ENCODE results near the gene ETV6.

The ETV6 gene

DNA sequence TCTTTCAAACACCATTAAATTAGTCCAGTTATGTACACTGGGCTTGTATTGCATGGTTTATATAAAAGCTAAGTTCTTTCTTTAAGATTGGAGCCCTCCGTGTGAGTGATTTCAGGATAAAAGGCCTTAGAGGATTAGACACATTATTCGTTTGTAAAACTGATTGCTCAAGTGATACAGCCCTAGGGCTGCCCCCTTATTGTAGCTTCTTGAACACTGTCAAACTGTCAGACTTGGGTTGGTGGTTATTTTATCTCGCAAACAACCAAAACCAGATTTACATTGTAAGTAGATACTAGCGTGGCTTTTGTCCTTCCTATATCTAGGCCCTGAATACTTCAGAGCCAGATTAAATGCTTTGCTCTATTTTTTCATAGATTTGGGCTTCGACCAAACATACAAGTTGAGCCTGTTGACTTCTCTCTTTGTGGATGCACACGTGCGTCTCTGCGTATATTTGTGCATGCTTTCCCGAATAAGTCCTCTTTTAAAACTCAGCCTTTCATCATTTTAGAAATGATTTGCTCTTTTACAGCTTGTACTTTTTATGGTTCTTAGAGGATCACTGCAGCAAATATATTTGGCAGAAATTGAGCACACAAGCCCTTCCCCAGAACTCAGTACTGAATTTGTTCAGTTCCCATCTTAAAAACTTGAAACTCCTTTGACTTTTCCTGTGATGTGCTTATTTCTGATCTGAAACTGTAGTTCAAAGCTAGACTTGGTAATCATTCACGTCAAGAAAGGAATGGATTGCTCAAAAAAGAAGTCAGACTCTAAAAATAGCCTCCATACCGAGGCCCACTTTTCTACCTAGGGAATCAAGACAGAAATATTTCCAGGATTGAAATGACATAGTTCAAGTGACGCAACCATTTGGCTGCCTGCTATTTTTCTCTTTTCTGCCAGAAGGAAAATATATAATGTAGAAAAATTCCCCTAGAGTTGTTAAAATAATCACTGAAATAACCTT, 129.5 kb downstream of the ETV6 start:
- no peak for DNase-seq (ENCODE audit: low spot score)

DNA sequence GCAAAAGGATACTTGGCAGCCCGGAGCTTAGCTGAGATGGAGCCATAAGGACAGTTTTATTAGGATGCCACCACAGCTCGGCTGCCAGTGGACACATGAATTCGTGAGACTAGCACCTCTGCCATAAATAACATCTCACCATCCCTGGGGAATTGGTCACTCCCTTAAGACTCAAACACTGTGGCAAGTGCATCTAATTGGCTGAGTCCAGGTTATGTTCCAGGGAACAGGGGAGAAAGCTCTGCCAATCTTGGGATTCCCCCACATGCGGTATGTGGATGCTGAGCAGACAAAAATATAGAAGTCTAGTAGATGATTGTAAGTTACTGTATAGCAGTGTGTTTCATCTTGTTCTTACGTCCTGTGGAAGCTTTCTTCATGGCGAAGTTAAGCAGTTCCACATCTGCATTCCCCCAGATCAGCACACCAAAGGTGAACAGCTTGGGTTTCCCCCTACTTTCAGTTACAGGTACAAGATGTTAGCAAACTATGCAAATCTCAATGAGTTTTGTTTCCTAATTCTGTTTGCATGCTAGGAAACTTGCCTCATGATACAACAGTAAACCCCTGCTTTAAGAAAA, 131.1 kb downstream of the ETV6 start:
- no peak for DNase-seq (ENCODE audit: low spot score)

DNA sequence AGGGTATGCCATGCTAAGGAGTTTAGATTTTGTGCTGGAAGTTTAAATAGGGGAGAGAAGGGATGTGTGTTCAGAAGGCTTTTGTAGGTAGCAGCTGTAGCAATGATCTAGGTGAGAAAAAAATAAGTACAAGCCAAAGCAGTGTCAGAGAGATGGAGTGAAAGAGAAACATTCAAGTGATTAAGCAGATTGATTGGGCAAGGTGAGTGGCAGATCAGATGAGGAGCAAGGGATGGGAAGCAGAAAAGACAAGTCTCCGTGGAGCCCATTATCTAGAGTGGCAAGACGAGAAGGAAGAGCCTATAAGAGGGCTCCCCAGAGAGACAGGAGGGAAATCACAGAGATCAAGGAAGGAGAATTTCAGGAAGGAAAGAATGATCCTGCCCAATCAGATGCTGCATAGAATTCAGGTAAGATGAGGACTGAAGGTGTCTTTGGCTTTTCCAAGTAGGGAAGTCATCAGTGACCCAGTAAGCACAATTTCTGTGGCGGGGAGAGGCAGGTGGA, 133.5 kb downstream of the ETV6 start:
- DNase-seq (ENCODE audit: low spot score): no peak

DNA sequence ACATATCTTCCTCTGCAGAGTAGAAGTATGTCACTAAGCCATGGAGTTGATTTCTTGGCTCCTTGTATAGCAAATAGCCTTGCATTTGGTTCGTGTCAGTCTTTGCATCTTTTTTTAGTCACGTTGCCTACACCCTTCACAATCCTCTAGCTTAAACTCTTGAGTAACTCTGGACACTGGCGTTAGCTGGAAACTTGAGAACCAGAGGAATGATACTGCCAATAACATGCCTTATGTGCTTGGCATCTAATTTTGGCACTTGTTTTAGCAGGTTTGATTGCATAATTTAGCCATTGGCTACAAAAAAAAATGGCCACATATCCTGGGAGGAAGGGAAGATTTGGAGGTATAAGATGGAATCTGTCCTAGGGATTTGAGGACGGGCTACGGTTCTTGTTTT, 136.2 kb downstream of the ETV6 start:
- DNase-seq (ENCODE audit: low spot score): no peak

DNA sequence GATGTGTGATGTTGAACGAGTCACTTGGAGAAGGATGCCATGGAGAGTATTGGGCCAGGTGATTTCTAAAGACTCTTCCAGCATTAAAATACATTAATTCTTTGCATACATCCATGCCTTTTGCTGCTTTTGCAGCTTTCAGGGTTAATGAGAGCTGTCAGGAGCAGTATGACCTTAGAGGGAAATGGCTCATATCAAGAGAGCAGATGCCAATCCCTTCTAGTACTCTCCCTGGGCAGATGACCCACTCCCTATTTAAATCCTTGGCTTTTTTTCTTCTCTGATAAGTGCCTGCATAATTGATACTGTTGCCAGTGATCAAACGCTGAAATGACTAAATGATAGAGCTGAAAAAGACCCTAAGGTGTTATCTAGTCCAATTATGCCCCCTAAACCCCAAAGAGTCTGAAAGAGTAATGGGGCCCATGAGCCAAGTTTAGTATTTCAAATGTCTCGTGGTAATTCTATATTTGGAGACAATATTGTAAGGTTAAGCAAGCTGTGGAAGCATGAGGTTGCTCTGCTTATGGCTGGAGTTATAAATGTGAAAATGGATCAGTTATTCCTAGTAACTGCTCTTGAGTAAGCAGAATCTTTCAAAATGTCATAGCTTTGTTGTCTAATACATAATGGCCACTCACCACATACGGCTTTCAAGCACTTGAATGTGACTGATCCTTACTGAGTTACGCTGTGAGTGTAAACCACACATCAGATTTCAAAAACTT, 137.3 kb downstream of the ETV6 start:
- no peak for DNase-seq (ENCODE audit: low spot score)

DNA sequence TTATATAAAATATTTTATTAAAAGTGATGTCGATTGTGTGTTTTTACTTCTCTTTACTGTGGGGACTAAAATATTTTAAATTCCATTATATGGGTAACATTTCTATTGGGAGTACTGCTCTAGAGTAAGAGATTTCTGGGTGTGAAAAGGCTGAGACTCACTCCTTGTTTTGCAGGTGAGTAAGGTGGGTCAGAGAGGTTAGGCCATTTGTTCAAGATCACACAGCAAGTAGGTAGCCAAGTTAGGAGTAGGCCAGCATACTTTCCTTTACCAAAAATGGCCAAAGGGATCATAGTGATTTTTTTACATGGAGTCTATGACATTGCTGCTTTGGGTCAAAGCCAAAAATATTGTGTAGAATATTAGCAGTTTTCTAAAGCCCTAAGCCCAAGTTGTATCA, 138.0 kb downstream of the ETV6 start:
- no peak for DNase-seq (ENCODE audit: low spot score)

DNA sequence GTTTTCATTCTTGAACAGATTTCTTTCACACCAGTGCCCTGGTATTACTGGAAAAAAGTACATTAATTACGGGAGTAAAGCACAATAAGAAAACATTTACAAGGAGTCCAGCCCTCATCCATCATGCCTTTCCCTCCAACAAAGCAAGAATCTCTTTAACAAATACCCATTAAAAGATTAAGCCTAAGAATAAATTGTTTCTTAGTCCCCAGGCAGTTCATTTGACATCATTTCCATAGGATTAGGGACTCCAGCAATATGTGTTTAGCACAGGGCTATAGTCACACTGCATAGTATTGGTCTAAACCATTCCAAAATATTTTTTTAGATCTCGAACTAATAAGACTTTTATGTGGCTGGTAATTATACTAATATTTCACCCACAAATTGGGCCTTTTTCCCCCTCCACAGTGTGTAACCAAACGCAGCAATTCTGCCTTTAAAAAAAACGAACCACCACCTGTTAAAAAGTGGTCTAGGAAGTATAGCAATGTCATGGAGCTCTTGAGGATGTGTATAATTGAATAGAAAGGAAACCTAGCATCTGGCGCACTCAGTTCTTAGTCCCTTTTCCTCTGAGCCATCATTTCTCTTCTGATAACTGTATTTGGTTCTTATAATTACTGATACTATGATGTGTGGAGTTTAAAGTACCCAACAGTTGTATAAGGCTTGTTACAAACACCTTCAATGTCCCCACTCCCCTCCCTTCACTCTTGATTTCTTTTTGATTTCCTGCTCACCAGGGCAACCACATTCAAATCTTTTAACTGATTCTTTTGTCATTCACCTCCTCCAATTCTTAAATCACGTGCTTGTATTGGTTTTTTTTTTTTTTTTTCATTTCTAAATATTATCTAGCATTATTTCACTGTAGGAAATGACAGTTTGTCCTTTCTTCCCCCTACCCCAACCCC, 138.7 kb downstream of the ETV6 start:
- DNase-seq (ENCODE audit: low spot score): no peak

DNA sequence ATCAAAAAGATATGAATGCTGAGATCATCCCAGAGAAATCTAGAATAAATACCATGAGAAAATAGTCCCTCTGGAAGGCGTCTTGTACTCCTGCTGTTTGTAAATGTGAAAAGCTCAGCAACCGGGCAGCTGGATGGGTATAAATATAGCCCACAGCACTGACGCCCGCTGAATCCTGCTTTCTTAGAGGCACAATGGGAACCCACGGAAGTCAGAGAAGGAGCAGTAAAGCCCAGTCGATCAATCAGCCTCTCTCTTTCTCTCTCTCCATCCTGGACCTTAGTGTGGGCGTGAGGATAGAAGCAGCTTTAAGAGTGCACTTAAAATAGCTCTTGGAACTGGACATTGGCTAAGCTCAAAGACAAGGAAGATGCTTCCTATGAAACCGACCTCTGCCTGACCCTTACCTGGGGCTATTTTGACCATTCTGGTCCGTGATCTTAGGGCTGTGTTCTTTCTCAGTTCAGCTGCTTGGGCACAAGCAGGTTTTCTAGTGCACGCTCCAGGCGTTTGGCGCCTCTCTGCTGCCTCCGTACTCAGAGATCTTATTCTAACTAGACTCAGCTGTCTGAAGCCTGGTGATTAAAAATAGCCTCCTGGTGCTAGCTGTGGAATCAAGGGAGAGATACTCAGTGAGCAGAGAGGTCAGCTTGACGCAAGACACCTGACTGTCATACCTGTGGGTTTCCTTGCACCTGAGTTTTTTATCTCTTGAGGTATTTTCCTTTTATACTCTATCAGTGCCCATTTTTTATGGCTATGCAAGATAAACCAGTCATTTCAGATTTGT, 144.6 kb downstream of the ETV6 start:
- no peak for DNase-seq (ENCODE audit: low spot score)

DNA sequence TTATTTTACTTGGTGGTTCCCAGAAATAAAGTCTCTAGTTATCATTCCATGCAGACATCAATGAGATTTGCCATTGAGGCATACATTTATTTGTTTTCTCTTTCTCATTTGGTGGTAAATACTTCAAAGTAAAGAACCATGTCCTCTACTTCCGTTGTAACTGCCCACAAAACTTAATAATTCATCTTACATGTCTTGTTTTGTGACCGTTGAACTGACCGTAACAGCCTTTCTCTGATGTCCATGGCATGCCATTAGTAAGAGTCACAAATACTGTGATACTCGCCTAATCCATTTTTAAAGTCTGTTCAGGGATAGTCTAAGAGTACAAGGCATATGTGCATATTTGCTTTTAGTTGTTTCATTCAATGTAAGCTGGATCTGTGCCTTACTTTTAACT, 145.3 kb downstream of the ETV6 start:
- DNase-seq (ENCODE audit: low spot score): no peak

DNA sequence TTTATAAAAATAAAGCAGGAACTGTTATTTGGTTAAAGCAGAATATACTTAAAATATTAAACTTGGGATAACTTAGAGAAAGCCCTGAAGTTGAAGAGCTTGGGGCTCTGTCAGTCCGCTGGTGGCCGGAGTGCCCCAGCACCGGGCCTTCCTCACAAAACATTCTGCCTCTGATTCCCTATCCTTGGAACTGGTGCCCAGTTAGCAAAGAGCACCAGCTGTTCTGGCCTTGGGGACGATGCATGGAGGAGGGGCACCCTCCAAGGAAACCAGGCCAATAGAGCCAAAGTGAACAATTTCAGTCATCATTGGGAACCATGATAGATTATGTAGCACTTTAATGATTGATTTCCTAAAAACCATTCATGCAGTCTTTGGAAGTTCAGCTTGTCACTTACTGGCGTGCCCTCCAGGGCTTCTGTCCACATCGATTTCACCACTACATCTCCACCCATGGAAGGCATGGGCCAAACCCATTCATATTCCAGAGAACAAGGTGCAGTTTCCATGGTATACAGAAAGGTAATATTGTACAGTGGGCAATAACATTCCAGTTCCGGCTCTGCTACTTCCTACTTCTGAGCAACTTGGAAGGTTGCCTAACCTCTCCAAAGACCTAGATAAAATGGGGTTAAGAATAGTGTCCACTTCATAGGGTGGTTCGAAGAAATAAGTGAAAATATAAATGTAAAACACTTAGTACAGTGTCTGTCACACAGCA, 145.9 kb downstream of the ETV6 start:
- no peak for DNase-seq (ENCODE audit: low spot score)

DNA sequence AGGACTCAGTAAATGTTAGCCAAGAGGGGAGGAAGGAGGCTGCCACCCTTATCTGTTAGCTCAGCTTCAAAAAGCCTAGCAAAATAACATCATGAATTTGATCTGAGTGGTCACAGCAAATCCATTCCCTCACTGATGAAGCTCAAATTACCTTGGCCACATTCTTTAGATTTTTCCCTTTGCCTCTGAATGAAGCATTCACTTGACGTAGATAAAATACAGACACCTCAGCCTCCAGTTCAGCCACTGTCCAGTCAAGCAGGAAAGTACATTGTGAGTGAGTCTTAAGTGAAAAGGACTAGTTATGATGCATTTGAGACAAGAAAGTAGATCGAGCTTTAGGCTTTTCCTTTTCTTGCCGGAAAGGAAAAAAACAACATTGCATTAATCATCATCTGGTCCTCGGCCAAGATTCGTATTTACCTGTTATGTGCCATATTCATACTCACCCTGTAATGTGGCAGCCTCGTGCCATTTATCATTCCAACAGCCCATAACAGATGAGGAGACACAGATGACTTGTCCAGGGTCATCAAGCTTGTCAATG, 146.5 kb downstream of the ETV6 start:
- no peak for DNase-seq (ENCODE audit: low spot score)

DNA sequence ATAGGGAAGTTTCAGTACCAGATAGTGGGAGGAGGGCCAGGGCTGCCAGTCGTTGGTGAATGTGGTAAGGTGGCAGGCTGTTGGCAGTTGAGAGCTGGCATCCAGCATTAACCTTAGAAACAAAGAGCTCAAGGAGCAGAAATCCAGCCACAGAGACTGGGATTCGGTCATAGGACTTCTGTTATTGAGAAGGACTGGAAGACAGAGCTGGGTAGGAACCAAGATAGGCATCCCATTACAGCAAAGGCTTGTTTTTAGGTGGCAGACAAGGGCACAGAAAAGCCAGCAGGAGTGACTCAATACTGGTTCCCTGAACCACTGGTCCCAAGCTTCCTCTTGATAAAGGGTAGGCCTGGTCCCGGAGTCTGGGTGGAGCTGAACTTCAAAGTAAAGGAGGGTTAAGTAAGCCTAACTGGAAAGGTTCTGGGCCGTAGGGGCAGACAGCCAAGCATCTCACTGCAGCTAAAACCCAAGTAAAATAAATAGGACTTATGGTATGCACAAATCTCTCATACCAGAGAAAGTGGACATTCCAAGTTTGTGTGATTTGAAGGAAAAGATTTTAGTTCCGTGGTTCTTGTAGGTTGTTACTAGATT, 147.9 kb downstream of the ETV6 start:
- DNase-seq (ENCODE audit: low spot score): no peak

DNA sequence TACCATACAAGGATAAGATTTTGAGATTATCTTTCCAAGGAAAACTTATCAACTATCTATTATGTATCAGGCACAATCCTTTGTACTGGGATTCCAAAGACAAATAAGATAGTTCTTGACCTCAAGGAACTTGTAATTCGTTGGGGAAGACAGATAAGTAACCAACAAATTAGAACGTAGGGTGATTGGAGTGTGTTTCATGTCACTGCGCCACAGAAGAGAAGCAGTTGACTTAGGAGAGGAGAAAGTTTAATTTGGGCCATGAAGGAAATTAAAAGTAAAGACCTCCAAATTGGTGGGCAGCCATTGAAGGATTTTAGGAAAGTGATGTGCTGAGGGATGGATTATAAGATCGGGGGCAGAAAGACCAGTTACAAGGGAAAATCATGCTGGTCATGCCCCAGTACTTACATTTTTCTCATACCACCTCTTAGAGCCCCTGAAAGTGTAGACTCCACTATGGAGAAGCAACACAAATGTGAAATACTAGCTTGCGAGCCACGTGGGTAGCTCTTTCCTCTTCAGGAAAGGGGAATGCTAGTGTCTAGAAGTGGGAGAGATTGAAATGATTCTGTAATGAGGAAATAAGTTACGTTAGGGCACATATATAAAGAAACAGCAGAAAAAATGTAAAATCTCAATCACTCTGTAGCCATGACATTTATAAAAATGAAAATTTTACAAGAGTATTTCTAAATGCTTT, 148.7 kb downstream of the ETV6 start:
- DNase-seq (ENCODE audit: low spot score): no peak

DNA sequence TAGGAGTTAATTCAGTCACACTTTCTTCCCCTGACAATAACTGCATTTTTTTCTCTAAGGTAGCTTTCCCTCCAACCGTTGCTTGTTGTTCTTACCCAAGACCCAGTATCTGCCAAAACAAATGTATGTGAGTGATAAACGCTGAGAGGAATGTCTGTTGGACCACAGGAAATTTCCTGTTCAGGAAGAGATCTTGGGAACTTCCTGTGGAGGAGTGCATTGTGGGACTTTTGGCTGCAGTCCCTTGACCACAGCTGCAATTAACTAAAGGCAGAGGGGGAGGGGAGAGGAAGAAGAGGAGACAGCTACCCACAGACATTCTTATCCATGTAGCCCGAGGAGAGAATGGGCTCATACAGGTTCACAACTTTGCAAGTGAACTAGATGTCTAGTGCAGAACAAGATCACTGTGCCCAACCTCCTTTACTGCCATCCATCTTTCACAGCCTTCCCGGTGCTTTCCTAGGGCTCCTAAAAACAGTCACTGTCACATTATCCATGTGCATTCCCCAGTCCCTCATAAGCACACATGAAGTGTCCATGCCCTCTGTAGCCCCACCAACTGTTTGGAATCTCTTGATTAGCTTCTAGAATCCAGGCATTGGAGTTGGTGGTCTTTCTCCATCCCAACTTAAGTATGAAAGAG, 149.5 kb downstream of the ETV6 start:
- no peak for DNase-seq (ENCODE audit: low spot score)

DNA sequence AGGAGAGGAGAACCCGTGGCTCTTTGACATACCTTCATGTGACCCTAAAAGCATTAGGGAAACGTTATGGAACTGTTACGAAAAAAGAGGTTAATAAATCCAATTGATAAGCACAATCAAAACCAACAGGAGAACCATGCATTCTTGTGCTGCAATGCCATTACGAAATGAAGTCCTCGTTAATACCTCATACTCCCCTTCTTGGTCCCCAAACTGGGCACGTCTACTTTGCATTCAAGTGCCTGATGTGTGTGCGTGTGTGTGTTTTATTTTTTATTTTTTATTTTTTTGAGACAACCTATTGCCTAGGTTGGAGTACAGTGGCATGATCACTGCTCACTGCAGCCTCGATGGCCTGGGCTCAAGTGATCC, 150.0 kb downstream of the ETV6 start:
- no peak for DNase-seq (ENCODE audit: low spot score)

DNA sequence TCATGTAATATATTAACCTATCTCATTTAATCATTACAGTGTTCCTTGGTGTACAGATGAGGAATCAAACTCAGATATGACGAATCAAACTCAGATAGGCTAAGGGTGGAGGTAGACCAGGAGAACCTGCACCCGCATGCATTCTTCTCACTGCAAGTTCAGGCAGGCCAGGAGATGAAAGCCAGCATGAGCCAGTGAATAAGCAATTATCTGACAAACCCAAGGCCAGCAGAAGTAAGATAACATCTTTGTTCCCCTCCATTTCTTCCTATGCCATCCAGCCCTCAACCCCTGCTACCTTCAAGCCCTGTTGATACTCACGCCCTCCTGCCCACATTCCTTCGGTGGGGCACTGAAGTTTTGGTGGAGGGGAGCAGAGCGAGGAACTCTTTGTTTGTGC, 152.2 kb downstream of the ETV6 start:
- DNase-seq (ENCODE audit: low spot score): no peak

DNA sequence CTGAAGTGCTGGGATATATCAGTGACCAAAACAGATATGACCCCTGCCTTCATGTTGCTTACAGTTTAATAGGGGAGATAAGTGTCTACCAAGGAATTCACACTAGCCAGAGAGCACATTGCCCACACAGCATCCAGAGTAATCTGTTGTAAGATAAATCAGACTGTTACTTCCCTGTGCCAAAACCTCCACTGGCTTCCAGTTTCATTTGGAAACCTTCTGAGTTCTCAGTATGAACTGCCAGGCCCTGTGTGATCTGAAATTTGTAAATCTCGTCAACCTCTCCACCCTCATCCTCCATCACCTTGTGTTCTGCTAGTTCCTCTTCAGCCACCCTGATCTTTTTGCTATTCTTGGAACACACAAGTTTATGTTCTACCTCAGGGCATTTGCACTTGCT, 154.7 kb downstream of the ETV6 start:
- DNase-seq (ENCODE audit: low spot score): no peak

DNA sequence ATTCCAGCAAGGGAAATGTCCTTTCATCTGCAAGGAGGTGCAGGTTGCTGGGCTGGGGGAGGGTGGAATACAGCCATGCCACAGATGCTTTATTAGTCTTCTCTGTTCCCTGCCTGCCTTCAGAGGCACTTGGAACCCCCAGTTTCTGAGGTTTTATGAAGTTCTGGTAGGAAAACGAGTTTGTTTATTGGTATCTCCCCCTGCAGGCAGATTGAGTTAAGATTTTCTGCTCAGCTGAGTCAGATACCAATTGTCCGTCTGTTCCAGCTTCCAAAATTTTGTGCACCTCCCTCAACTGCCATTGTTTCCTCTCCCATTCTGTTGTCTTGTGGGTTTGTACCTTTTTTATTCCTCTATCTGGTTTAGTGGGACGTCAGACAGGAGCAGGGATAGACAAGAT, 155.6 kb downstream of the ETV6 start:
- DNase-seq (ENCODE audit: low spot score): no peak

Measured in HuH-7 (cell line).